Measurements from ENCODE around the gene NPTXR.

Gene NPTXR

GRCh38 chr22:38870312-38870741 lies 26.5 kb upstream of the NPTXR start:
- in situ Hi-C loops (cut with HindIII; ENCODE audit: low pct_ligation_motif_present, low pct_unique_long_range_greater_than_20kb, low sequenced_read_pairs): no loop called here
- peak; percentile 76 for DNase-seq

GRCh38 chr22:38869663-38870062 lies 25.8 kb upstream of the NPTXR start:
- in situ Hi-C loops (cut with HindIII; ENCODE audit: low pct_ligation_motif_present, low pct_unique_long_range_greater_than_20kb, low sequenced_read_pairs): no loop called here
- DNase-seq: no peak

DNA sequence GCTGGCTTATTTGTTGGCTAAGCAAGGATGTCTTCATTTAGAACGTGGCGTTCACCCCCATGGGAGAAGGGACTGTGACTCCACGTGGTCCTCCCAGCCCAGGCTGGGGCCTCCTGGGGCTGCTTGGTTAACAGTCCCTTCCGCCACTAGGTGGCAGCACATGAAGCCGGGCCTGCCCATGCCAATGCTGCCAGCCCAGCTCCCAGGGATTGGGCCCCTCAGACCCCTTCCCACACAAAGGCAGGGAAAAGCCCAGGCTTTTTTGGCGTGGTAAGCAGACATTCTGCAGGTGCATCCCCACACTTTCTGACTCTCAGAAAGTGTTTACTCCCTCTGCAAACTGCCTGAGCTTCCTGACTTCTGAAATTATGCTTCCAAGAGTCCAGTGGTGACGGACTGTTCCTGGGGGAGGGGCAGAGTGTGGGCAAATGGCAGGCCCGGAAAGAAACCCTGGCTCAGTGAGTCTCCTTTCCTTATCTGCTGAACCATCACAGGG lies 25.1 kb upstream of the NPTXR start:
- in situ Hi-C loops (cut with HindIII; ENCODE audit: low pct_ligation_motif_present, low pct_unique_long_range_greater_than_20kb, low sequenced_read_pairs): no loop called here
- peak; percentile 70 for DNase-seq

- DNase-seq: no peak
- in situ Hi-C loops (cut with HindIII; ENCODE audit: low pct_ligation_motif_present, low pct_unique_long_range_greater_than_20kb, low sequenced_read_pairs): no loop called here
Observed at GRCh38 chr22:38868286-38868721, 24.5 kb upstream of the NPTXR start.

DNA sequence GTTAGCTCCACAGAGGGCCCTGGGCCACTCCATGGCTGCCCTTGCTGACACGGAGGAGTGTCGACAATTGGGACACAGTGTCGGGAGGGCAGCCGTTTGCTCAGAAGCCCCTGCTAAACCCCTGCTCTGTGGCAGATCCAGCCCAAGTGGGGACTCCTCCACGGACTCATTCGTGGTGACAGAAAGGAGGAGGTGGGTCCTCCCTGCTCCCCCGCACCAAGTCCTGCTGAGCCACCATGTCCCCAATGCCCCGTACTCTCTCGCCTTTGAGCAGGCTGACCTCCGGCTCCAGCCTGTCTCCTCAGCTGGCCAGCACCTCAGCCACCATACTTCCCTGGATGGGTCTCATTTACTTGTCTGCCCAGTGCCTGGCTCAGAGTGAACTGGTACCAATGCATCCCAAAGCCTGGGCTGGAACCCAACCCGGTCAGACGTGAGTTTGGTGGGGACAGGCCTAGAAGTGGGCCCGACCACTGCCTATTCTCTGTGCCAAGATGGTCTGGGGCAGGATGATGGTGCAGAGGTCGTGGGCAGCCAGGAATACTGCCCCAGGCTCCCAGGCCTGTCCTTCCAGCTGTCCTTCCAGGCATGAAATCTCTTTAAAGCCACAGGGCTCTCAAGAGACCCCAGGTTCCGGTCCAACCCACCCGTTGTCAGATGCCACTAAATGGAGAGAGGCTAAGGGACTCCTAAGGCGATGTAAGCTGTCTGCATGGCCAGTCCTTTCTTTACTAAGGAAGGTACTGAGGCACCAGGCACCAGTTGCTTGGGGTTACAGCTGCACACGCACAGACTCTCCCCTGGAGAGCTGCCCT lies 23.9 kb upstream of the NPTXR start:
- in situ Hi-C loops (cut with HindIII; ENCODE audit: low pct_ligation_motif_present, low pct_unique_long_range_greater_than_20kb, low sequenced_read_pairs): no loop called here
- DNase-seq: no peak

- in situ Hi-C loops (cut with HindIII; ENCODE audit: low pct_ligation_motif_present, low pct_unique_long_range_greater_than_20kb, low sequenced_read_pairs): no loop called here
- no peak for DNase-seq
Observed at GRCh38 chr22:38867124-38867455, 23.3 kb upstream of the NPTXR start.

GRCh38 chr22:38866399-38867123 lies 22.7 kb upstream of the NPTXR start:
- no peak for DNase-seq
- in situ Hi-C loops (cut with HindIII; ENCODE audit: low pct_ligation_motif_present, low pct_unique_long_range_greater_than_20kb, low sequenced_read_pairs): no loop called here

GRCh38 chr22:38866024-38866398 lies 22.2 kb upstream of the NPTXR start:
- in situ Hi-C loops (cut with HindIII; ENCODE audit: low pct_ligation_motif_present, low pct_unique_long_range_greater_than_20kb, low sequenced_read_pairs): no loop called here
- DNase-seq: no peak

GRCh38 chr22:38865201-38866023 lies 21.6 kb upstream of the NPTXR start:
- DNase-seq: no peak
- in situ Hi-C loops (cut with HindIII; ENCODE audit: low pct_ligation_motif_present, low pct_unique_long_range_greater_than_20kb, low sequenced_read_pairs): no loop called here

DNA sequence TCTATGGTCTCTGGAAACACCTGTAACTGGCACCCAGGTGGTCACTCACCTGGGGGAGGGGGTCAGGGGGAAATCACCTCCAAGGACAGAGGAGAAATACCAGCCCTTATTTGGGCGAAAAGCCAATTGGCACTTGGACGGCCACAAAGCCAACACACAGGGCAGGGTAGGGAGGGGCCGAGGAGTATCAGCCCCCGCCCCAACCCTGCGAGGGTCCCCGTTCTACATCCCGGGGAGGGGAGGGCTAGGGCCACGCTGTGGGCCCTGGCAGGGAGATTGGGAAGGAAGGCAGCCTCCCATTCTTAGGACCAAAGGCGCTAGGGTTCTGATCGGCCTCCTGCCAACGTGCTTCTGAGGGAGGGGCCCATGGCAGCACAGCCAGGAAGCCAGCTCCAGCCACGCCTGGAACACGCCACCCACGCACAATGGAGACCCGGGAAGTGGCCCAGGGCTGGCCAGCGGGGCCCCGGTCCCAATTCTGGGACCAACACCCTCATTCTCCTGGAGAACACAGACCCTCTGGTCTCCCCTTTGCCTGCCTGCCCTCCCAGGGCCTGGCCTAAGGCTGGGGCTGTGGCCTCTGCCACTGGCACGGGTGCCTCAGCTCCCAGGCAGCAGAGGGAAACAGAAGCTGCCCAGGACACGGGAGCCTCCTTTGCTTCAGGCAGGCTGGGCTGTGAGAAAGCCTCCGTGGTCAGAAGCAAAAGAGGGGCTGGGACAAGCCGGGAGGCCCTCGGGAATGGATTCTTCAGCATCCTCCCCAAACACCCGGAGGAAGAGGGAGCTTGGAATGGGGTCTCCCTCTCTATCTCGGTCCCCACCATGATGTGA lies 20.7 kb upstream of the NPTXR start:
- in situ Hi-C loops (cut with HindIII; ENCODE audit: low pct_ligation_motif_present, low pct_unique_long_range_greater_than_20kb, low sequenced_read_pairs): no loop called here
- no peak for DNase-seq

DNA sequence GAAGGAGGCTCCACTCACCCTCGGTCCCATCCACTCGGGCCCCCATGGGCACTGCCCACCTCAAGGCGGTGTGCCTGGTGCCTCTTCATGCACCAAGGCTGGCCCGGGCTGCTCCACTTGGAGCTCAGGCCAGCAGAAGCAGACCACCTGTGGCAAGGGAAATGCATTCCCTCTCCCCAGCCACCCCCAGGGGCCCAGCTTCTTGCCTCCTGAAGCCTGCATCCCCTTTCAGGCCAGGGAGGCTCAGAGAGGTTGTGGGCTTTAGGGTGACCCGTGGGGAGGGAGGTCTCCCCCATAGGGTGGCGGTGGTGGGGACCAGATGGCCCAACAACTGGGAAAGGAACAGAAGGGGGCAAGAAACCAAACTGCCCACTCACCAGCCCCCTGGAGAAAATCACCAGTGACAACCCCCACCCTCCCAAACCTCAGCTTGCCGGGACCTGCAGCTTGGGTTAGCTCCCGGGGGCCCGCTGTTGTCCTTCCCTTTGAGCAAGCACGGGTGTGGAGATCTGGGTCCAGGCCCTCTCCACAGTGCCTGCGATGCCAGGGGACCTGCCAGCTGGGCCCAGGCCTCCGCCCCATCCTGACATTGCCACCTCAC lies 19.8 kb upstream of the NPTXR start:
- in situ Hi-C loops (cut with HindIII; ENCODE audit: low pct_ligation_motif_present, low pct_unique_long_range_greater_than_20kb, low sequenced_read_pairs): no loop called here
- DNase-seq: no peak

- no peak for DNase-seq
- in situ Hi-C loops (cut with HindIII; ENCODE audit: low pct_ligation_motif_present, low pct_unique_long_range_greater_than_20kb, low sequenced_read_pairs): no loop called here
Observed at GRCh38 chr22:38862375-38863329, 18.8 kb upstream of the NPTXR start.

- in situ Hi-C loops (cut with HindIII; ENCODE audit: low pct_ligation_motif_present, low pct_unique_long_range_greater_than_20kb, low sequenced_read_pairs): no loop called here
Observed at GRCh38 chr22:38861927-38862326, 18.1 kb upstream of the NPTXR start.

DNA sequence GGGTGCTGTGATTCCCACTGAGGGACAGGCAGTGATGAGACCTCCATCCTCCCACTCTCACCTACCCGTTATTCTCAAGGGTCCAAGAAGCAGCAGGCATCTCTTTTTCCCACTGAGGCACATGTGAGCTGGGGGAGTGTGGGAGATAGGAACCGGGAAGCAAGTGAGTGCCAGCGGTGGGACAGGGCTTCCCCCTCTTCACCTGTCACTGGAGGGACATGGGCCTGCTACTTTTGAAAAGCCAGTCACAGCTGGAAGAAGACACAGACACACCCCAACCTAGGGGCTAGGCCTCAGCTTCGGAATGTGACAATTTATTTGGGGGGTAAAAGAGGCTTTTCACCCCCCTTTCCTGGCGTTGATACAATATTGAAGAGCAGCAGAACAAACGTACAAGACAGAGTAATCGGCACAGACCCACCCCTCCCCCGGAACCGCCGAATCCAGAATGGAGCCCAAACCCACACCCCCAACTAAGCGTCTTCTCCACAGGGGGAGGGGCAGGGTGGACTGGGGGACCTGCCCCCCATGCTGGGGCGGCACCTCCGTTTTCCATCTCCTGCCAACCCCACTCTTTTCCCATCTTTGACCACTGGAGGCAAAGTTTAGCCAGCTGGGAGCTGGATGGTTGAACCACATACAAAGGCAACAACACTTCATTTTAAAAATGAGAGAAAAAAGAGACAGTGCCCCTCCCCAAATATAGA lies 17.5 kb upstream of the NPTXR start:
- in situ Hi-C loops (cut with HindIII; ENCODE audit: low pct_ligation_motif_present, low pct_unique_long_range_greater_than_20kb, low sequenced_read_pairs): no loop called here
- no peak for DNase-seq

More at GRCh38 chr22:38861927-38862326, 18.1 kb upstream of the NPTXR start:
- DNase-seq: no peak

DNA sequence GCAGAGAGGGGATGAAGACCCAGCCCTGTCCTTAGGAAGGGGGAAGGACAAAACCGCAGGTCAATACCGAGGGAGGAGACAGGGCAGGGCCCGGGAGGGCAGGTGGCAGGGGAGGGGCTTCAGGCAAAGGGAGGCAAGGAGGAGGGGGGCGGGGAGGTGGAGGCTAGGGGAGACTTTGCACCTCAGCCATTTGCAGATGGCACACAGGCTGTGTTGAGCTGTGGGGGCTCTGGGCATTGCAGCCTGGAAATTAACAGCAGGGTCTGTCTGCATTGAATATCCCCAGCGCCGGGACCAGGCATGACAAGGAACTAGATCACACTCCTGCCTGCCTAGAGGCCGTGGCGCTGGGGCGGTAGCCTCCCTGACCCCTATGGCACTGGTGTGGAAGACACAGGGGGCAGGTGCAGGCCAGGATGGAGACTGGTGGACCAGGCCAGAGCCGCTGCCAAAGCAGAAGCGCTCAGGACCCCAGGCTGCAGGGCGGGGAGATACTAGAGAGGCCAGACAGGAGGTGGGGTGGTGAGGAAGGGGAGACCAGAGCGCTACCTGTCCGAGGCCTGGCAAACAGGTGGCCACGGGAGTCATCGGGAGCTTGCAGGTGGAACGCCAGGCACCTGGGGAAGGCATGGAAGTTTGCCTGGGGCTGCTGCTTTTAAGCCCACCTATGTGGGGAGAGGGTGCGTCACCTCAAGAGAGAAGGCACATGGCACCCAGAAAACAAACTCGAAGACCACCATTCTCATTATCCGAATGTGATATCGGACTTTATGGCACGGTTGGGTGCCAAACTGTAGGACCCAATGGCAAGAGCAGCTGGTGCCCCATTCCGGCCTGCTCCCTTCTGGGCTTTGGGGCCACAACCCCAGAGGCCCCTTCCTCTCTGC lies 16.7 kb upstream of the NPTXR start:
- in situ Hi-C loops (cut with HindIII; ENCODE audit: low pct_ligation_motif_present, low pct_unique_long_range_greater_than_20kb, low sequenced_read_pairs): no loop called here
- no peak for DNase-seq
